ENCODE measurements around the gene TTC8. TPM values are rescaled to one million over a fixed set of nuclear protein-coding genes. Genes with fewer than 3 reads are reported as not detected.
A peak's percentile ranks its signal among the peaks of the same experiment; 100 is the strongest.

Gene TTC8
- total RNA-seq, 2 experiments from 2014 or later, result 2.9 to 4.4 TPM

DNA sequence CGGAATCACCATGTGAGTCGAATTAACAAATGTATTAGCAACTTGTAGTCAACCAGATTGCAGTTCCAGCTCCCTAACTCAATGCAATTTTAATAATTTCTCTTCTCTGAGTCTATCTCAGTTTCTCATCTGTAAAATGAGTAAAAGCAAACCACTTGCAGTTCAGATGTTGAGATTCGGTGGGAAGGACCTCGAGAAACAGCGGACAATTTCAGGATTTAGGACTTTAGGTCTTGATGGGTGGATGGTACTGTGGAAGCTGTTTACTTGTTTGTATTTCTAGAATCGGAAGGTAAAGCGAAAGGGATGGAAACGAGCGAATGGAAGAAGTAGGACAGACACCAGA is 510 bp upstream of the TTC8 start:
- peak overlapping the region; percentile 94 for H3K27ac Mint-ChIP-seq
- H3K4me3 Mint-ChIP-seq, result peak overlapping the region; percentile 81
- no peak for DNase-seq
- peaks cover 8% of the 10 kb centered on the region for H3K4me1 Mint-ChIP-seq
- no peaks in the 10 kb centered on the region for H3K36me3 Mint-ChIP-seq (ENCODE audit: low read depth)
- CTCF ChIA-PET, result interaction anchor here (0.7 to 2.3 kb wide), 5 partner anchors 26 to 156 kb away, joined by 3 to 11 read pairs (median 3); partner anchors contain the start of gene EML5
- no peaks in the 10 kb centered on the region for H3K9me3 Mint-ChIP-seq (ENCODE audit: low read depth)
- POLR2A ChIA-PET, result interaction anchor here (1.1 to 2.2 kb wide), 4 partner anchors 31 to 1132 kb away, joined by 3 to 9 read pairs (median 4); partner anchors contain the start of genes EML5 and TDP1
- peak; percentile 1 for ATAC-seq
- intact Hi-C loops (cut with DNase I, micrococcal nuclease), result loop anchor here (1.0 to 2.0 kb wide), 7 partner anchors 32 to 1509 kb away; partner anchors contain the start of genes EML5 (in 2 of the 2), EFCAB11 (in 1 of the 2), PTPN21 (in 1 of the 2) and ZC3H14 (in 1 of the 2)
- peaks cover 8% of the 10 kb centered on the region for H3K27me3 Mint-ChIP-seq

DNA sequence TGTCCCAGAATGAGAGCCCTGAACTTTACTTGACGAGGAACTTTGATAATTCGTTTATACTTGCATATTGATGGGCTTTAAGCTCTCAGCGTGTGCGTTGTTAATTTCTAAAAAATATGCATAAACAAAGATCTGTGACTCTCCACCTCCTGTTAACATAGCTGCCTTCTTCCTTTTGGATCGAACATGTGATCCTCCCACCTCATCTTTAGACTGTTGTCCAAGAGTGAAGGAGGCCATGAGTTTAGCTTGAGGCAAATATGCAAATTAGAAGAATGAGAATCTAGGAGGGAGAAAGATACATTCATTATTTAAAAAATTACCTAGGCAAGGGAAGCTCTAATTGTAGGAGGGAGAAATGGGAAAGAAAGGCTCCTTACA is 617 bp downstream of the TTC8 start:
- POLR2A ChIA-PET, result interaction anchor here (0.6 to 2.2 kb wide), 5 partner anchors 32 to 1131 kb away, joined by 3 to 9 read pairs (median 3); partner anchors contain the start of genes EML5 and GALC
- Mint-ChIP-seq H3K27me3 (peaks cover 2% of the 10 kb centered on the region), H3K4me1 (peaks cover 8% of the 10 kb centered on the region)

DNA sequence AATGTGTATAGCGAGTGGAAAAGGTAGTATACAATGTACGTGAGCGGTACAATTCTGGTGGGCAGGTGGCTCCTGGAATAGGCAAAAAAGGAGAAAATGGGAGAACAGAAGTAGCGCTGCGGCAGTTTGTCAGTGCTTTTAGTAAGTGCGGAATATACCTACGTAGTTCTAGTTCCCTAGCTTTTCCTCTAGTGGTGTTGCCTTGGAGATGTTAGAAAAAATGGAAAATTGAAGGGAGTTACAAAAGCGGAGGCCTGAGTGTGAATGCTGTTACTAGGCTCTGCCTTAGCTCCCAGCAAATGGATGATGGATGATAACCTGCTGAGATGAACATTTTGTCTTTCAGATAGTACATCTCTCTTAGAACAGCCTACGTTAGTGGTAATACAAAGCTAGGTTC is 1.1 kb downstream of the TTC8 start:
- intact Hi-C loops (cut with DNase I, micrococcal nuclease), result loop anchor here in 1 of 2 experiments (2.0 kb wide), 2 partner anchors 271 to 1507 kb away; partner anchors contain the start of gene PTPN21
- peak overlapping the region; percentile 81 for H3K4me3 Mint-ChIP-seq
- DNase-seq (no peak), ATAC-seq (no peak)
- no peaks in the 10 kb centered on the region for H3K36me3 Mint-ChIP-seq (ENCODE audit: low read depth)
- no peaks in the 10 kb centered on the region for H3K9me3 Mint-ChIP-seq (ENCODE audit: low read depth)
- peaks cover 2% of the 10 kb centered on the region for H3K27me3 Mint-ChIP-seq
- ChIA-PET POLR2A (interaction anchor here (0.5 to 2.2 kb wide), 2 partner anchors 35 to 84 kb away, joined by 4 to 9 read pairs; no protein-coding TSS in a partner anchor), CTCF (interaction anchor here (0.7 to 2.3 kb wide), 3 partner anchors 14 to 356 kb away, joined by 3 to 11 read pairs (median 3); no protein-coding TSS in a partner anchor)
- no peak overlapping the region for H3K27ac Mint-ChIP-seq
- H3K4me1 Mint-ChIP-seq, result peaks cover 8% of the 10 kb centered on the region

More for the DNA sequence above, 617 bp downstream of the TTC8 start:
- CTCF ChIA-PET, result interaction anchor here (0.6 to 2.3 kb wide), 6 partner anchors 15 to 356 kb away, joined by 3 to 11 read pairs (median 3); partner anchors contain the start of gene EML5
- no peak for ATAC-seq
- DNase-seq, result no peak
- Mint-ChIP-seq H3K4me3 (peak overlapping the region; percentile 81), H3K9me3 (ENCODE audit: low read depth) (no peaks in the 10 kb centered on the region), H3K27ac (peak overlapping the region; percentile 42), H3K36me3 (ENCODE audit: low read depth) (no peaks in the 10 kb centered on the region)
- intact Hi-C loops (cut with DNase I, micrococcal nuclease), result loop anchor here in 1 of 2 experiments (2.0 kb wide), 2 partner anchors 270 to 1508 kb away; partner anchors contain the start of gene PTPN21

DNA sequence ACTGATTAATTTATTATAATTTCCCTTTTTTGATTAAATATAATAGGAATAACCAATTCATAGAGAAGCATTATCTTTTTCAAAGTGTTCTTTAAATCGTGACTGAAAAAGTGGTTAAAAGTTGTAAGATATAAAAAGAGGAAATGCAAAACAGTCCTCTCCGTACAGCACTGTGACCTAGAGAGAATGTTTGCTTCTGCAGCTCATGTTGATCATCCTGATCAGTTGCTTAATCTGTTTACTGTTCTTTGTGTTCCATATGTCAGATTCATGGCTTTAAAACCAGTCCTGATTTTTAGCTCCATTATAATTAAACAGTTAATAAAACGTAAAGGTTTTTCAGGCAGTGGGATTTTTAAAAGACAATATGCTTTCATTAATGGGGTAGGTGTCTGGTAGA is 4.7 kb downstream of the TTC8 start:
- intact Hi-C loops (cut with DNase I, micrococcal nuclease), result no loop called here
- H3K4me1 Mint-ChIP-seq, result peaks cover 10% of the 10 kb centered on the region
- ATAC-seq (no peak), DNase-seq (no peak)
- CTCF ChIA-PET, result interaction anchor here (1.1 to 1.7 kb wide), 3 partner anchors 9 to 162 kb away, joined by 3 to 4 read pairs (median 3); no protein-coding TSS in a partner anchor
- no peaks in the 10 kb centered on the region for H3K27me3 Mint-ChIP-seq
- H3K9me3 Mint-ChIP-seq (ENCODE audit: low read depth), result no peaks in the 10 kb centered on the region
- H3K4me3 Mint-ChIP-seq, result no peak overlapping the region
- POLR2A ChIA-PET, result no interaction called here
- H3K27ac Mint-ChIP-seq, result peak overlapping the region; percentile 20
- no peaks in the 10 kb centered on the region for H3K36me3 Mint-ChIP-seq (ENCODE audit: low read depth)

DNA sequence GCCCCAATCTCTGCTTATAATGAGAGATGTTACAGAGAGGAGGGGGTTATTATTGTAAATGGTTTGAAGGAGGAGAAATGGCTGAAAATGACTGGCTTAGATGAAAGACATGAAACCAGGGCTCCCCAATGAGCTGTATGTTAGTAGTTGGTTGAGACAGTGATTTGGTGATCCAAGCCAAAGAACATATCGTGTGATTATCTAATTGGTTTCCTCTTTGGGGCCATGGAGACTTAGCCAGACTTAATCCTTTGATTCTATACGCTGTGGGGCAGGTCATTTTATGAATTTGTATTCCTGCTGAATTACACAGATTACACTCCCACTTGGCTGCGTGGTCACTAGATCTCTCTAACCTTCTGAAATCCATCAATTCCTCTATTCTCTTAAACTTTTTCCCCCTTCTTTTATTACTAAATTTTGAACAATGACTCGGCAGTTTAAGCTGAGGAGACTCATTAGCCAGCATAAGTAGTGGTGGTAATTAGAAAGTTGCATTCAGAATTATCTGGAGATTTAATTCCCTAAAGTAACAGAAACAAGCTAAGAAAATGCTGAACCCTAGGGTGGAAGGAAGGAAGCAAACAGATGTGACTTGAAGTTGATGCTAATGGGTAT is 5.3 kb downstream of the TTC8 start:
- H3K4me1 Mint-ChIP-seq, result peaks cover 10% of the 10 kb centered on the region
- DNase-seq (no peak), ATAC-seq (no peak)
- no peak overlapping the region for H3K4me3 Mint-ChIP-seq
- no peak overlapping the region for H3K27ac Mint-ChIP-seq
- no peaks in the 10 kb centered on the region for H3K36me3 Mint-ChIP-seq (ENCODE audit: low read depth)
- intact Hi-C loops (cut with DNase I, micrococcal nuclease), result no loop called here
- no peaks in the 10 kb centered on the region for H3K9me3 Mint-ChIP-seq (ENCODE audit: low read depth)
- POLR2A ChIA-PET, result no interaction called here
- CTCF ChIA-PET, result interaction anchor here (1.1 to 1.7 kb wide), 2 partner anchors 39 to 162 kb away, joined by 3 to 4 read pairs; no protein-coding TSS in a partner anchor
- no peaks in the 10 kb centered on the region for H3K27me3 Mint-ChIP-seq

DNA sequence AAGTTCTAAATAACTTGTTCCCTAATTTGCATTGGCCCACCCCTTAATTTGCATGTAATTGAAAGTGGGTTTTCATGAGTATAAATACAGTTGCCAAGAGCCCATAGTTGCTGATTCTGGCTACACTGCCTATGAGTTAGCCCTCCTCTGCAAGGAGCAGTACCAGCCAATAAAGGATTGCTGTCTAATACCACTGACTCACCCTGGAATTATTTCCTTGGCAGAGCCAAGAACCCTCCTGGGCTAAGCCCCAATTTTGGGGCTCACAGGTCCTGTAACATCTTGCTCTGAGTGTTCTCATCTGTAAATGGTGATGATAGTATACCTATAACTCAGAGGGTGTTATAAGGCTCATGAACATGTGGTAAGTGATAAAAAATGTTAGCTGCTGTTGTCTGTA is 6.8 kb downstream of the TTC8 start:
- ATAC-seq (no peak), DNase-seq (no peak)
- Mint-ChIP-seq H3K4me3 (no peak overlapping the region), H3K27ac (no peak overlapping the region), H3K4me1 (peaks cover 5% of the 10 kb centered on the region), H3K27me3 (no peaks in the 10 kb centered on the region), H3K36me3 (ENCODE audit: low read depth) (no peaks in the 10 kb centered on the region), H3K9me3 (ENCODE audit: low read depth) (no peaks in the 10 kb centered on the region)
- ChIA-PET POLR2A (no interaction called here), CTCF (no interaction called here)
- intact Hi-C loops (cut with DNase I, micrococcal nuclease), result no loop called here

DNA sequence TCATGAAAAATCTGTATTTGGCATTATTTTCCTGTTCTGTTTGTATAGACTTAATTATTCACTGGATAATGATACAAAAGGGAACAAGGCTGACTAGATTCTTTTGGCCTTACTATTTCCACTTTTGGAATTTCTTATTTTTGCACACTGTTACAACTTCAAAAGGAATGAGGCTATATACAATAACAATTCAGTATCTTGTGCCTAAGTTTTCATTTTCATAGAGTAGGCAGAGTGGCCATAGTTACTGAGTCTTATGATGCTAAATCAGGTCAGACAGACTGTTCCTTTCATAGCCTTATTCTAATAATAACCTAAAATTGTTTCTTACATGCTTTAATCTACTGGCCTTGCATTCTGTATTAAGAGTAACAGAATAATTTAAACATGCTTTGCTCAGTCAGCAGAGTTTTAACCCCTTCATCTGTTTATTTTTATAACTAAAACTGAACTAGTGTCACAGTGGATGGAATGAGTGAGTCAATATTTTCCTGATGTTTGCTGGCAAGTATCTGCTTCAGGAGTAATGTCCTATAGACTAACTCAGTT is 10.5 kb downstream of the TTC8 start:
- ATAC-seq (no peak), DNase-seq (no peak)
- Mint-ChIP-seq H3K36me3 (ENCODE audit: low read depth) (no peaks in the 10 kb centered on the region), H3K4me1 (peaks cover 5% of the 10 kb centered on the region), H3K9me3 (ENCODE audit: low read depth) (no peaks in the 10 kb centered on the region), H3K27ac (no peak overlapping the region), H3K27me3 (peaks cover 4% of the 10 kb centered on the region), H3K4me3 (no peak overlapping the region)
- intact Hi-C loops (cut with DNase I, micrococcal nuclease), result no loop called here
- POLR2A ChIA-PET, result no interaction called here
- CTCF ChIA-PET, result interaction anchor here (0.9 kb wide), 1 partner anchor 18 kb away, joined by 3 read pairs; no protein-coding TSS in a partner anchor

DNA sequence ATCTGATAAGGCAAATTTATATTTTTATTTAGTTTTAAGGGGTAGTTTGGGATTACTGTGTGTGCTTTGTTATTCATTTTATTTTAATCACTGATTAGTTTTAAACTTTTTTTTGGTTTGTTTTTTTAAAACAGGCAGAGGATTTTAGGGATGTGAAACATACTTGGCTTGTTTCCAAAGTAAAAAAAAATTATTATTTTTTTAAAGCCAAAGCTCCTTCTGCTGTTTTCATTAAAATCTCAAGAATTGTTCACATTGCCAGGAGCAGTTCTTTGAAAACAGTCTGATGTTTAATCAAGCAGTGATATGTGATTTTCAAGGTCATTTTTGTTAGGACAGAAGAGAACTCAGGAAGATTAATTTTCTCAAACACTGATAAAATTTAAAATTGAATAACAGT is 11.2 kb downstream of the TTC8 start:
- Mint-ChIP-seq H3K4me1 (peaks cover 5% of the 10 kb centered on the region), H3K27ac (no peak overlapping the region), H3K36me3 (ENCODE audit: low read depth) (no peaks in the 10 kb centered on the region), H3K9me3 (ENCODE audit: low read depth) (no peaks in the 10 kb centered on the region), H3K27me3 (peaks cover 4% of the 10 kb centered on the region), H3K4me3 (no peak overlapping the region)
- DNase-seq (no peak), ATAC-seq (no peak)
- ChIA-PET CTCF (interaction anchor here (0.9 kb wide), 1 partner anchor 18 kb away, joined by 3 read pairs; no protein-coding TSS in a partner anchor), POLR2A (no interaction called here)
- intact Hi-C loops (cut with DNase I, micrococcal nuclease), result no loop called here

DNA sequence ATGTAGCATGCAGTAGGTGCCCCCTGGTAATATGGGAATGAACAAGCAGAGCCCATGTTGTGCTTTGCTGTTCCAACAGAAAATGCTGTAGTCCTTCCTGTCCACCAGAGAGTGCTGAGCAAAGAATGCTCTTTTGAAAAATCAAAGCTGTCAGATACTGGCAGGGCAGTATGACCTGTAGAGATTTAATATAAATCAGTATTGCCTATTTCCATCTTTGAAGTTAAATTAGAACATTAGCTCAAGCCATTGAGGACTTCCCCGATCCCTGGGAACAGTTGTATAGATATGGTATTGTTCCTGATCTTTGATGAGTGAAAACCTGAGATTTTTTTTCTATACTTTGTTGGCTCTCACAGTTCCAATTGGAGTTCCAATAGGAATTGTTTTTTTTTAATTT is 13.0 kb downstream of the TTC8 start:
- Mint-ChIP-seq H3K36me3 (ENCODE audit: low read depth) (no peaks in the 10 kb centered on the region), H3K27ac (no peak overlapping the region), H3K4me3 (no peak overlapping the region), H3K27me3 (peaks cover 4% of the 10 kb centered on the region), H3K4me1 (no peaks in the 10 kb centered on the region), H3K9me3 (ENCODE audit: low read depth) (no peaks in the 10 kb centered on the region)
- ATAC-seq, result no peak
- CTCF ChIA-PET, result interaction anchor here (0.9 to 1.2 kb wide), 3 partner anchors 25 to 40 kb away, joined by 3 to 4 read pairs (median 3); no protein-coding TSS in a partner anchor
- POLR2A ChIA-PET, result no interaction called here
- intact Hi-C loops (cut with DNase I, micrococcal nuclease), result no loop called here
- DNase-seq, result no peak

DNA sequence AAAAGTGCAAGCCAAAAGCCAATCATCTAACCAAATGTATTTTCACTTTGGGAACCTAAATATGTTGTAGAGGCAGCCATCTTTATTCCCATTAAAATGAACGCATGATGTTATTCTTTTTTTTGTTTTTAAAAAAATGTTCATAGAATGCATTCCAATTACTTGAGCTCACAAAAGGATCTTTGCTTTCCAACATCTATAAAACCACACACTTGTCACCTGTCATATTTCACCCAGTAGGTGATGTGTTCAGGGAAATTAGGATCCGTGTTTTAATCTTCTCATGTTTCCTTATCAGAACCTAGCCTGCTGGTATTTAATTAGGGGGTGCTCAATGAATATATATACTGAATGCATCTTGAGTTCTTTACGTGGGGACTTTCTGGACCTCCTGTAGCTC is 13.6 kb downstream of the TTC8 start:
- CTCF ChIA-PET, result interaction anchor here (0.9 to 1.6 kb wide), 3 partner anchors 9 to 41 kb away, joined by 3 to 4 read pairs (median 3); no protein-coding TSS in a partner anchor

DNA sequence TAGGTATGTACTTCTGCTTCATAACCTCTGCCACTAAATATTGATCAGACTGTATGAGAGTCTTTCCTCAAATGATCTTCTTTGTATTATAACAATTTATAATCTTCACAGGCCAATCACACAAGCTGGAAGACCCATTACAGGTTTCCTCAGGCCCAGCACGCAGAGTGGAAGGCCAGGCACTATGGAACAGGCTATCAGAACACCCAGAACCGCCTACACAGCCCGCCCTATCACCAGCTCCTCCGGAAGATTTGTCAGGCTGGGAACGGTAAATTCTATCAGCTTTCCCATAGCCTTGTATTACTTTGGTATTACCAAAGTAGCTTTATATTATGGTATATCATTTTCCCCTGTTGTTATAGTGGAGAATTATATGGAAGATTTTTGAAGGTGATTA is 16.5 kb downstream of the TTC8 start:
- Mint-ChIP-seq H3K9me3 (ENCODE audit: low read depth) (no peaks in the 10 kb centered on the region), H3K27ac (no peak overlapping the region), H3K36me3 (ENCODE audit: low read depth) (no peaks in the 10 kb centered on the region), H3K4me1 (no peaks in the 10 kb centered on the region), H3K4me3 (no peak overlapping the region), H3K27me3 (peaks cover 4% of the 10 kb centered on the region)
- intact Hi-C loops (cut with DNase I, micrococcal nuclease), result no loop called here
- no peak for ATAC-seq
- POLR2A ChIA-PET, result no interaction called here
- CTCF ChIA-PET, result interaction anchor here (1.1 kb wide), 1 partner anchor 9 kb away, joined by 3 read pairs; no protein-coding TSS in a partner anchor
- no peak for DNase-seq

More for the DNA sequence above, 13.6 kb downstream of the TTC8 start:
- H3K27ac Mint-ChIP-seq, result no peak overlapping the region
- H3K27me3 Mint-ChIP-seq, result peaks cover 4% of the 10 kb centered on the region
- H3K4me3 Mint-ChIP-seq, result no peak overlapping the region
- intact Hi-C loops (cut with DNase I, micrococcal nuclease), result no loop called here
- no peak for ATAC-seq
- POLR2A ChIA-PET, result no interaction called here
- no peak for DNase-seq
- H3K9me3 Mint-ChIP-seq (ENCODE audit: low read depth), result no peaks in the 10 kb centered on the region
- H3K4me1 Mint-ChIP-seq, result no peaks in the 10 kb centered on the region
- H3K36me3 Mint-ChIP-seq (ENCODE audit: low read depth), result no peaks in the 10 kb centered on the region

All from activated CD4-positive, alpha-beta T cell treated with anti-CD3 and anti-CD28 coated beads for 36 hours (primary cell).